K562 (cell line): Measurements from ENCODE around the gene TIMM17B. TPM values are rescaled to one million over a fixed set of nuclear protein-coding genes. Genes with fewer than 3 reads are reported as not detected.

ENCODE experiments used
- ATF7 ChIP-seq: fragments of 450-650 bp; IDR thresholded peaks from 2 replicates; pipeline ENCODE4 v1.7.1; 2014; ENCODE audit warnings: mild to moderate bottlenecking, moderate library complexity
- BCLAF1 ChIP-seq, 2 experiments: fragments of 450-650 bp in 1 of 2; IDR thresholded peaks; 2 replicates each; pipeline ENCODE4 v1.6.1; 2011 to 2017; ENCODE audit warnings: low read depth in 2 of 2, antibody characterized with exemption in 1 of 2, borderline replicate concordance in 1 of 2, low read length in 1 of 2, mild to moderate bottlenecking in 1 of 2, mixed read lengths in 1 of 2; ENCODE audit not compliant: control insufficient read depth in 1 of 2
- ERF ChIP-seq: fragments of 450-650 bp; formaldehyde crosslinking; IDR thresholded peaks from 2 replicates; pipeline ENCODE4 v1.4.0; 2020; ENCODE audit warnings: mild to moderate bottlenecking, mixed read lengths
- EZH2 ChIP-seq: IDR thresholded peaks from 2 replicates; pipeline ENCODE4 v1.6.1; 2012; ENCODE audit warnings: low read depth, mild to moderate bottlenecking, inconsistent platforms, low read length, borderline replicate concordance
- FOXJ3 ChIP-seq: sonication (generic); formaldehyde crosslinking; IDR thresholded peaks from 2 replicates; pipeline ENCODE4 v1.4.0; 2020; ENCODE audit warnings: mild to moderate bottlenecking, missing genetic modification reagents
- GATA2 ChIP-seq: sonication (generic); formaldehyde crosslinking; IDR thresholded peaks from 2 replicates; pipeline ENCODE4 v1.4.0; 2020; ENCODE audit warnings: mild to moderate bottlenecking, missing genetic modification reagents
- HLTF ChIP-seq: fragments of 450-650 bp; IDR thresholded peaks from 2 replicates; pipeline ENCODE4 v1.6.1; 2016
- KLF1 ChIP-seq: fragments of 450-650 bp; IDR thresholded peaks from 2 replicates; pipeline ENCODE4 v1.6.1; 2016; ENCODE audit warnings: missing genetic modification characterization, missing compliant biosample characterization
- KLF16 ChIP-seq: IDR thresholded peaks from 2 replicates; pipeline ENCODE4 v1.6.1; 2016; ENCODE audit warnings: antibody characterized with exemption
- MEIS2 ChIP-seq: fragments of 450-650 bp; IDR thresholded peaks from 2 replicates; pipeline ENCODE4 v1.6.1; 2014; ENCODE audit warnings: mild to moderate bottlenecking; ENCODE audit not compliant: partially characterized antibody
- PHF8 ChIP-seq: fragments of 200-600 bp; sonication (generic); IDR thresholded peaks from 2 replicates; pipeline ENCODE4 v1.6.1; 2012; ENCODE audit warnings: mixed run types, mild to moderate bottlenecking, inconsistent platforms, low read length, moderate library complexity, borderline replicate concordance
- PML ChIP-seq: IDR thresholded peaks from 2 replicates; pipeline ENCODE4 v1.6.1; 2012; ENCODE audit warnings: low read length, inconsistent platforms
- PYGO2 ChIP-seq: fragments of 450-650 bp; IDR thresholded peaks from 2 replicates; pipeline ENCODE4 v1.6.1; 2016; ENCODE audit warnings: mild to moderate bottlenecking, missing genetic modification characterization, moderate library complexity, missing compliant biosample characterization
- RBFOX2 ChIP-seq: fragments of 200-400 bp; formaldehyde crosslinking; IDR thresholded peaks from 2 replicates; pipeline ENCODE4 v1.6.1; 2017; ENCODE audit warnings: low read depth, mild to moderate bottlenecking, low read length, moderate library complexity
- RUNX1 ChIP-seq: sonication (generic); IDR thresholded peaks from 2 replicates; pipeline ENCODE4 v1.6.1; 2016; ENCODE audit warnings: antibody characterized with exemption, low read depth
- SMAD3 ChIP-seq: fragments of 450-650 bp; formaldehyde crosslinking; conservative IDR thresholded peaks from 2 replicates; pipeline ENCODE4 v1.4.0; 2020; ENCODE audit warnings: mild to moderate bottlenecking
- TBP ChIP-seq: optimal IDR thresholded peaks from 2 replicates; pipeline ENCODE3; 2011; ENCODE audit warnings: low read depth, low read length, improper control_type of control experiment
- ZBTB8A ChIP-seq: fragments of 450-650 bp; IDR thresholded peaks from 2 replicates; pipeline ENCODE4 v1.6.1; 2018; ENCODE audit warnings: mild to moderate bottlenecking, moderate library complexity; ENCODE audit not compliant: partially characterized antibody
- ZNF316 ChIP-seq: fragments of 450-650 bp; IDR thresholded peaks from 2 replicates; pipeline ENCODE4 v1.6.1; 2016
- ZNF655 ChIP-seq: fragments of 250-450 bp; sonication (Bioruptor Pico); IDR thresholded peaks from 2 replicates; pipeline ENCODE4 v1.5.0; 2021
- ZNF780A ChIP-seq: fragments of 250-450 bp; sonication (Bioruptor Pico); IDR thresholded peaks from 2 replicates; pipeline ENCODE4 v1.5.0; 2021; ENCODE audit warnings: mild to moderate bottlenecking
- polyA plus RNA-seq, 8 experiments: library from polyadenylated mRNA; depleted of rRNA in 4 of 8; stranded (reverse) in 5 of 8; unstranded in 3 of 8; fragments of >200 nt; fragmentation: Nextera tagmentation in 2 of 8; fragmentation: Illumina TruSeq in 1 of 8; extraction: Ambion mirVana in 2 of 8; extraction: Trizol in 1 of 8; gene quantifications; 2 replicates each; pipeline versions ENCODE4 v1.2.1 to v1.2.3, GENCODE V29; 2011 to 2014; ENCODE audit warnings: inconsistent platforms in 1 of 8, missing spikeins in 1 of 8
- total RNA-seq, 7 experiments: library from RNA; depleted of rRNA in 6 of 7; stranded (reverse); fragments of >200 nt in 6 of 7; fragmentation: Illumina TruSeq in 2 of 7; extraction: Trizol in 2 of 7; gene quantifications; 2 replicates each; pipeline versions ENCODE4 v1.2.1 to v1.2.3, GENCODE V29; 2011 to 2021; ENCODE audit warnings: low replicate concordance in 1 of 7
- TF ChIP-seq, protein P1 (sequence below): fragments of 250-450 bp; sonication (Bioruptor Pico); IDR thresholded peaks from 2 replicates; pipeline ENCODE4 v1.4.0; 2020; ENCODE audit warnings: mild to moderate bottlenecking, moderate library complexity
- TF ChIP-seq, protein P2 (sequence below): sonication (generic); formaldehyde crosslinking; IDR thresholded peaks from 2 replicates; pipeline ENCODE4 v1.9.0; 2022; ENCODE audit warnings: mild to moderate bottlenecking, missing genetic modification reagents
- TF ChIP-seq, protein P3 (sequence below): fragments of 450-650 bp; IDR thresholded peaks from 2 replicates; pipeline ENCODE4 v1.6.1; 2016; ENCODE audit warnings: low read depth, mild to moderate bottlenecking, moderate library complexity

TIMM17B gene
- total and polyA plus RNA-seq, 9 of the 15 experiments (the other 6 are each of a cell fraction or from before 2014, with no cell fraction given), result 9.9 to 184 (median 115) TPM

DNA sequence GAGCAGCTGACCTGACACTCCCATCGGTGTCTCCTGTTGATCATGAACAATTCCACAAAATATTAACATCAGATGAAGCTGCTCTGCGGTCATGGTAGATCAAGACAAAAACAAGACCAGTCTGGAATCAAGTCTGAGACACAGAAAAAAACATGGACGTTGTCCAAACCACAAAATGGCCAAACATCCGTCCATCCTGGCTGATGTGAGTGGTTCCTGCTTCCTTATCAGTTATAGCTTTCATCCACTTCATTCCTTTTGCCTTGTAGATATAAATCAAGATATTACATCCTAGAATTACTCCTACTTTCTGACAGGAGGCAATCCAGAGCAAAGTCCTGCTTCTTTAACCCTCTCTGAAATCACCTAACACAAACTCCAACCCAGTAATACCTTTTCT lies 33.4 kb downstream of the TIMM17B start (continued):
- TF ChIP-seq MEIS2, result peak; percentile 86
- TF ChIP-seq, protein P1, sequence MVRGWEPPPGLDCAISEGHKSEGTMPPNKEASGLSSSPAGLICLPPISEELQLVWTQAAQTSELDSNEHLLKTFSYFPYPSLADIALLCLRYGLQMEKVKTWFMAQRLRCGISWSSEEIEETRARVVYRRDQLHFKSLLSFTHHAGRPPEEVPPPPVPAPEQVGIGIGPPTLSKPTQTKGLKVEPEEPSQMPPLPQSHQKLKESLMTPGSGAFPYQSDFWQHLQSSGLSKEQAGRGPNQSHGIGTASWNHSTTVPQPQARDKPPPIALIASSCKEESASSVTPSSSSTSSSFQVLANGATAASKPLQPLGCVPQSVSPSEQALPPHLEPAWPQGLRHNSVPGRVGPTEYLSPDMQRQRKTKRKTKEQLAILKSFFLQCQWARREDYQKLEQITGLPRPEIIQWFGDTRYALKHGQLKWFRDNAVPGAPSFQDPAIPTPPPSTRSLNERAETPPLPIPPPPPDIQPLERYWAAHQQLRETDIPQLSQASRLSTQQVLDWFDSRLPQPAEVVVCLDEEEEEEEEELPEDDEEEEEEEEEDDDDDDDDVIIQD (CRISPR knock-in tag), result no peak
- TF ChIP-seq PML, result no peak
- no peak for TF ChIP-seq PYGO2 (tag)
- no peak for TF ChIP-seq FOXJ3 (CRISPR knock-in tag)
- TF ChIP-seq TBP, result no peak
- TF ChIP-seq SMAD3, result 0 out of 2 replicates have a peak, but pooled peaks have one; percentile 47
- peak; percentile 46; the same call in 1 of the 2 replicates for TF ChIP-seq KLF16
- no peak for TF ChIP-seq EZH2
- no peak for TF ChIP-seq GATA2 (CRISPR knock-in tag)
- no peak for TF ChIP-seq ZNF655 (CRISPR knock-in tag)
- no peak for TF ChIP-seq ZNF316
- TF ChIP-seq, protein P2, sequence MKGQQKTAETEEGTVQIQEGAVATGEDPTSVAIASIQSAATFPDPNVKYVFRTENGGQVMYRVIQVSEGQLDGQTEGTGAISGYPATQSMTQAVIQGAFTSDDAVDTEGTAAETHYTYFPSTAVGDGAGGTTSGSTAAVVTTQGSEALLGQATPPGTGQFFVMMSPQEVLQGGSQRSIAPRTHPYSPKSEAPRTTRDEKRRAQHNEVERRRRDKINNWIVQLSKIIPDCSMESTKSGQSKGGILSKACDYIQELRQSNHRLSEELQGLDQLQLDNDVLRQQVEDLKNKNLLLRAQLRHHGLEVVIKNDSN (CRISPR knock-in tag), result no peak
- TF ChIP-seq PHF8, result no peak
- TF ChIP-seq KLF1 (tag), result no peak
- TF ChIP-seq ZBTB8A, result no peak
- TF ChIP-seq RBFOX2, result no peak
- no peak for TF ChIP-seq ZNF780A (CRISPR knock-in tag)
- TF ChIP-seq ERF (CRISPR knock-in tag), result no peak
- TF ChIP-seq ATF7, result peak; percentile 44; the same call in 1 of the 2 replicates
- no peak for TF ChIP-seq HLTF
- TF ChIP-seq, protein P3, sequence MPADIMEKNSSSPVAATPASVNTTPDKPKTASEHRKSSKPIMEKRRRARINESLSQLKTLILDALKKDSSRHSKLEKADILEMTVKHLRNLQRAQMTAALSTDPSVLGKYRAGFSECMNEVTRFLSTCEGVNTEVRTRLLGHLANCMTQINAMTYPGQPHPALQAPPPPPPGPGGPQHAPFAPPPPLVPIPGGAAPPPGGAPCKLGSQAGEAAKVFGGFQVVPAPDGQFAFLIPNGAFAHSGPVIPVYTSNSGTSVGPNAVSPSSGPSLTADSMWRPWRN, result peak; percentile 87
- no peak for TF ChIP-seq RUNX1
- TF ChIP-seq BCLAF1 (IDR thresholded peaks at IDR 0.05; ENCODE audit: borderline replicate concordance in 1 of 2, control insufficient read depth in 1 of 2, low read depth in 2 of 2, low read length in 1 of 2), result no peak
